PC-9 (cell line): ENCODE data around the gene ERI3. TPM values are rescaled to one million over a fixed set of nuclear protein-coding genes. Genes with fewer than 3 reads are reported as not detected.

Experiments
- BruUV-seq: library from RNA; stranded (reverse); fragments of 400-500 nt; replicated peaks from 2 replicates; lab custom pipeline; 2021; lab: Mats Ljungman, UMichigan
- CTCF ChIA-PET: fragments of 300-600 bp; sonication (Branson Sonifier 250); formaldehyde crosslinking; loops from one replicate; lab custom pipeline; 2022; ENCODE audit warnings: antibody characterized with exemption; lab: Charles Lee
- POLR2A ChIA-PET: fragments of 300-600 bp; sonication (Branson Sonifier 250); formaldehyde crosslinking; loops from one replicate; lab custom pipeline; 2022; ENCODE audit warnings: antibody characterized with exemption; ENCODE audit not compliant: unreplicated experiment; lab: Charles Lee
- DNase-seq, 2 experiments: peaks; one replicate each; pipeline versions ENCODE4 v3.0.0 to v3.0.0-alpha.2; 2015 to 2022; ENCODE audit warnings: mixed read lengths in 1 of 2
- H2AFZ ChIP-seq: fragments of 200-600 bp; sonication (generic); 2 replicates; pipeline ENCODE4 v1.8.1; 2017; ENCODE audit warnings: antibody characterized with exemption
- H3F3A ChIP-seq: fragments of 200-600 bp; sonication (generic); 2 replicates; pipeline ENCODE4 v1.8.1; 2017; ENCODE audit warnings: antibody characterized with exemption, mild to moderate bottlenecking, low read depth; ENCODE audit not compliant: insufficient read depth
- H3K27ac ChIP-seq: fragments of 200-600 bp; sonication (generic); 2 replicates; pipeline ENCODE4 v1.6.1; 2016; ENCODE audit warnings: mixed run types
- H3K27me3 ChIP-seq: fragments of 200-600 bp; sonication (generic); 2 replicates; pipeline ENCODE4 v1.6.1; 2016; ENCODE audit warnings: low read depth, mixed run types; ENCODE audit not compliant: insufficient read depth
- H3K36me3 ChIP-seq: fragments of 200-600 bp; sonication (generic); 2 replicates; pipeline ENCODE4 v1.6.1; 2016; ENCODE audit warnings: low read depth, mixed run types
- H3K4me1 ChIP-seq: fragments of 200-600 bp; sonication (generic); replicated peaks from 2 replicates; pipeline ENCODE4 v1.6.1; 2016; ENCODE audit warnings: mixed run types; ENCODE audit not compliant: insufficient read depth
- H3K4me2 ChIP-seq: fragments of 200-600 bp; sonication (generic); 2 replicates; pipeline ENCODE4 v1.6.1; 2017; ENCODE audit warnings: mixed run types
- H3K4me3 ChIP-seq: fragments of 200-600 bp; sonication (generic); 2 replicates; pipeline ENCODE4 v1.6.1; 2016; ENCODE audit warnings: mixed run types
- H3K79me2 ChIP-seq: fragments of 200-600 bp; sonication (generic); 2 replicates; pipeline ENCODE4 v1.6.1; 2017; ENCODE audit warnings: low read depth, mixed run types
- H3K9me2 ChIP-seq: fragments of 200-600 bp; sonication (generic); 2 replicates; pipeline ENCODE4 v1.8.1; 2017; ENCODE audit warnings: mild to moderate bottlenecking; ENCODE audit not compliant: insufficient read depth
- H3K9me3 ChIP-seq: fragments of 200-600 bp; sonication (generic); 2 replicates; pipeline ENCODE4 v1.8.1; 2016; ENCODE audit warnings: low read depth; ENCODE audit not compliant: insufficient read depth
- H4K20me1 ChIP-seq: fragments of 200-600 bp; sonication (generic); 2 replicates; pipeline ENCODE4 v1.8.1; 2017; ENCODE audit not compliant: insufficient read depth
- CTCF ChIP-seq: fragments of 200-600 bp; sonication (generic); conservative IDR thresholded peaks from 2 replicates; pipeline ENCODE4 v1.6.1; 2017; ENCODE audit warnings: mixed run types, antibody characterized with exemption, mild to moderate bottlenecking, moderate library complexity
- EZH2 ChIP-seq: fragments of 200-600 bp; sonication (generic); IDR thresholded peaks from 2 replicates; pipeline ENCODE4 v1.8.0; 2017; ENCODE audit warnings: antibody characterized with exemption, low read depth
- intact Hi-C: fragments of 100-400 bp; cut with micrococcal nuclease; formaldehyde crosslinking; loops from one replicate; pipeline ENCODE4 v1.10.0; 2022; ENCODE audit not compliant: unreplicated experiment
- total RNA-seq: library from RNA; stranded (reverse); gene quantifications from 2 replicates; pipeline ENCODE4 v1.2.3, GENCODE V29; 2021

The ERI3 gene
- total RNA-seq, 1 experiment from 2014 or later: 120 TPM

- H3K4me1 ChIP-seq: no peaks in the 10 kb centered on the region
- intact Hi-C loops: no loop called here
- H3K27ac ChIP-seq: no peak overlapping the region
- H3K4me2 ChIP-seq: no peak overlapping the region
- H3F3A ChIP-seq: no peaks in the 10 kb centered on the region; the same call in 1 of the 2 replicates
- H3K9me2 ChIP-seq: no peaks in the 10 kb centered on the region
- no peaks in the 10 kb centered on the region for H3K79me2 ChIP-seq
- H4K20me1 ChIP-seq: peaks cover 8% of the 10 kb centered on the region; the same call in 1 of the 2 replicates
- no peak for TF ChIP-seq CTCF
- no peak for TF ChIP-seq EZH2
- DNase-seq: no peak
- 0 out of 2 replicates have a peak, but pooled peaks cover 3% of the 10 kb centered on the region for H3K36me3 ChIP-seq
- ChIA-PET CTCF (no interaction called here), POLR2A (no interaction called here)
- BruUV-seq: no TSS peak
- H3K27me3 ChIP-seq: no peaks in the 10 kb centered on the region
- no peak overlapping the region for H2AFZ ChIP-seq
- H3K4me3 ChIP-seq: no peak overlapping the region
- no peaks in the 10 kb centered on the region for H3K9me3 ChIP-seq
Measured at GRCh38 chr1:44251486-44251885, 103.6 kb downstream of the ERI3 start.

GRCh38 chr1:44250068-44250781 is 104.8 kb downstream of the ERI3 start:
- Histone ChIP-seq H3K9me2 (no peaks in the 10 kb centered on the region), H3K9me3 (no peaks in the 10 kb centered on the region), H3K4me1 (no peaks in the 10 kb centered on the region), H3K27me3 (no peaks in the 10 kb centered on the region), H4K20me1 (peaks cover 8% of the 10 kb centered on the region; the same call in 1 of the 2 replicates), H3K27ac (no peak overlapping the region), H3K36me3 (no peaks in the 10 kb centered on the region), H3K4me2 (no peak overlapping the region), H3K79me2 (no peaks in the 10 kb centered on the region), H2AFZ (no peak overlapping the region), H3K4me3 (no peak overlapping the region), H3F3A (no peaks in the 10 kb centered on the region; the same call in 1 of the 2 replicates)
- CTCF ChIA-PET: interaction anchor here (0.6 to 0.7 kb wide), 2 partner anchors 9 to 165 kb away, joined by 3 to 6 read pairs; no protein-coding TSS in a partner anchor
- no TSS peak for BruUV-seq
- intact Hi-C loops: no loop called here
- TF ChIP-seq EZH2: no peak
- TF ChIP-seq CTCF: no peak
- POLR2A ChIA-PET: interaction anchor here (0.5 kb wide), 1 partner anchor 363 kb away, joined by 7 read pairs; no protein-coding TSS in a partner anchor
- no peak for DNase-seq

- intact Hi-C loops: no loop called here
- CTCF ChIA-PET: interaction anchor here (0.7 kb wide), 1 partner anchor 10 kb away, joined by 3 read pairs; no protein-coding TSS in a partner anchor
- H3K79me2 ChIP-seq: no peaks in the 10 kb centered on the region
- no peak overlapping the region for H2AFZ ChIP-seq
- H3K9me3 ChIP-seq: no peaks in the 10 kb centered on the region
- H3K27me3 ChIP-seq: no peaks in the 10 kb centered on the region
- DNase-seq: no peak
- H3K27ac ChIP-seq: no peak overlapping the region
- POLR2A ChIA-PET: interaction anchor here (0.5 kb wide), 1 partner anchor 363 kb away, joined by 7 read pairs; no protein-coding TSS in a partner anchor
- no peaks in the 10 kb centered on the region; the same call in 1 of the 2 replicates for H3F3A ChIP-seq
- H3K4me3 ChIP-seq: no peak overlapping the region
- H3K4me2 ChIP-seq: no peak overlapping the region
- TF ChIP-seq CTCF (no peak), EZH2 (no peak)
- no peaks in the 10 kb centered on the region for H3K4me1 ChIP-seq
- H3K9me2 ChIP-seq: no peaks in the 10 kb centered on the region
- BruUV-seq: no TSS peak
- no peaks in the 10 kb centered on the region for H3K36me3 ChIP-seq
- peaks cover 8% of the 10 kb centered on the region; the same call in 1 of the 2 replicates for H4K20me1 ChIP-seq
Measured at GRCh38 chr1:44249543-44249942, 105.5 kb downstream of the ERI3 start.
